ENCODE results near the gene TMEM126B.

The TMEM126B gene

DNA sequence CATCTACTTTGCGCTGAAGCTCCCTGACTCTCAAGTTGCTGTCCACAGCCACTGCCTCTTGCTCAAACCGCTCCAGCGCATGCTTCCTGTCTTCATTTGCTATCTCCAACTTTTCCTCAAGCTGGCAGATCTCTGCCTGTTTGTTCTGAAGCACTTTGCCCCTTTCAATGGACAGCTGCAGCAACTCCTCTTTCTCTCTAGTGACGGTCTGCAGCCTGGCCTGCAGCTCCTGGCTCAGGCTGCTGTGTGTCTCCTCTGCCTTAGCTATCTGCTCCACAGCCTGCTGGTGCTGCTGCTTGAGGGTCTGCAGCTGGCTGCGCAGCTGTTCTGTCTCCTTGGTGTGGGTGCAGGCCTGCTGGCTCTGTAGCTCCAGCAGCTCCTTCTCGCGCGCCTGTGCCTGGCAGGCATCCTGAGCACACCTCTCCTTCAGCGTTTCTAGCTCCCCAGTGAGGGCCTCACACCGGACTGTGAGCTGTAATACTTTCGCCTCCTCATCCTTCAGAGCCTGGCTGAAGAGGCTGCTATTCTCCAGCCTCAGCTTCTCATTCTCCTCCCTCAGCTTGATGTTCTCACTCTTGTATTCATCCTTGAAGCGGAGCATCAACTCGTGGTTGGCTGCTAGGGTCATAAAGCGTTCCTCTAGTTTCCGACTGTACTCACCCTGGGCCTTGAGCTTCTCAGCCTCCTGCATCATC lies 56.9 kb downstream of the TMEM126B start:
- Histone ChIP-seq H3K27me3 (peaks cover 15% of the 10 kb centered on the region), H3K4me1 (ENCODE audit: control insufficient read depth in 1 of 2, insufficient read depth in 1 of 2, low read depth in 1 of 2, low read length in 1 of 2) (peaks cover 10% of the 10 kb centered on the region in 2 experiments), H3K36me3 (no peaks in the 10 kb centered on the region), H3K27ac (no peak overlapping the region), H3K4me3 (ENCODE audit: low read depth in 1 of 2, low read length in 1 of 2) (no peak overlapping the region), H3K9me3 (no peaks in the 10 kb centered on the region)
- TF ChIP-seq, protein P1, sequence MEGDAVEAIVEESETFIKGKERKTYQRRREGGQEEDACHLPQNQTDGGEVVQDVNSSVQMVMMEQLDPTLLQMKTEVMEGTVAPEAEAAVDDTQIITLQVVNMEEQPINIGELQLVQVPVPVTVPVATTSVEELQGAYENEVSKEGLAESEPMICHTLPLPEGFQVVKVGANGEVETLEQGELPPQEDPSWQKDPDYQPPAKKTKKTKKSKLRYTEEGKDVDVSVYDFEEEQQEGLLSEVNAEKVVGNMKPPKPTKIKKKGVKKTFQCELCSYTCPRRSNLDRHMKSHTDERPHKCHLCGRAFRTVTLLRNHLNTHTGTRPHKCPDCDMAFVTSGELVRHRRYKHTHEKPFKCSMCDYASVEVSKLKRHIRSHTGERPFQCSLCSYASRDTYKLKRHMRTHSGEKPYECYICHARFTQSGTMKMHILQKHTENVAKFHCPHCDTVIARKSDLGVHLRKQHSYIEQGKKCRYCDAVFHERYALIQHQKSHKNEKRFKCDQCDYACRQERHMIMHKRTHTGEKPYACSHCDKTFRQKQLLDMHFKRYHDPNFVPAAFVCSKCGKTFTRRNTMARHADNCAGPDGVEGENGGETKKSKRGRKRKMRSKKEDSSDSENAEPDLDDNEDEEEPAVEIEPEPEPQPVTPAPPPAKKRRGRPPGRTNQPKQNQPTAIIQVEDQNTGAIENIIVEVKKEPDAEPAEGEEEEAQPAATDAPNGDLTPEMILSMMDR (IDR thresholded peaks at IDR 0.05), result no peak

DNA sequence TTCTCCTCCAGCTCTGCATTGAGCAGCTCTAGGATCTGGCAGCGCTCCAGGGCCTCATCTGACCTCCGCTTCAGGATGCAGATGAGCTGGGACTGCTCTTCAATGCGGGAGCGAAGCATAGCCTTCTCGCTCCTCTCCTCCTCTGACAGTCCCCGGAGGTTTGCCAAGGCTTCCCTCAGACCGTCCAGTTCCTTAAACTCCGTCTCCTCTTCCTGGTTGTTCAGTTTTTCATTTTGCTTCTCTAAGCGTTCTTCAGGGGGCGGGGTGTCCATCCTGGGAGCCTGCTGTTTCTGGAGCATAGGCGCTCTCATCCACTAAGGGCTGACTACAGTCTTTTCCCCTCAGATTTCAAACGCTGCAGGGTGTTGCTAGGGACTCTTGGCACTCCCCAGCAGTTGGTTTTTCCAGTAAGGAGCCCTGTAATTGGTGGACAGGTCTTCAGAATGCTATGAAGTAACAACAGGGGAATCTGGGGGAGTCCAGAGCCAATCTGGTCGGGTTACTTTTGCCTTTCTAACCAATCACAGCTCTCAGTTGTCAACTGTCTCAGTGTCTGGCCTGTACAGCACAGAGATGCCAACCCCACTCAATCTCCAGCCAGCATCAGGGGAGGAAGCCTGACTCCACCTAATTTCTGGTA lies 57.5 kb downstream of the TMEM126B start, which contains the start of gene CCDC89:
Gene CCDC89, minus strand, starts transcription at position 376 of the 640 bp plus-strand sequence. Its CDS starts 65 bp downstream, at position 311.
- H3K4me1 ChIP-seq (ENCODE audit: control insufficient read depth in 1 of 2, insufficient read depth in 1 of 2, low read depth in 1 of 2, low read length in 1 of 2), result peaks cover 10% of the 10 kb centered on the region in 2 experiments
- TF ChIP-seq, protein P1 (IDR thresholded peaks at IDR 0.05), result no peak
- H3K9me3 ChIP-seq, result no peaks in the 10 kb centered on the region
- H3K4me3 ChIP-seq (ENCODE audit: low read depth in 1 of 2, low read length in 1 of 2), result no peak within 1 kb of the TSS
- H3K27ac ChIP-seq, result no peak within 1 kb of the TSS
- H3K36me3 ChIP-seq, result no peaks in the 10 kb centered on the region
- H3K27me3 ChIP-seq, result peaks cover 19% of the 10 kb centered on the region

Data from neutrophil (primary cell).